Measurements from ENCODE around the gene PXDN. TPM values are rescaled to one million over a fixed set of nuclear protein-coding genes. Genes with fewer than 3 reads are reported as not detected.

The PXDN gene
- total and polyA plus RNA-seq, 9 of the 15 experiments (the other 6 are each of a cell fraction or from before 2014, with no cell fraction given), result 0.49 TPM; not detected in 8

GRCh38 chr2:1718339-1719220 is 25.7 kb downstream of the PXDN start:
- no peaks in the 10 kb centered on the region for H3K4me1 ChIP-seq (replicated peaks in 1 of 2; ENCODE audit: control insufficient read depth in 2 of 2, insufficient read depth in 2 of 2, low read length in 2 of 2)
- POLR2A ChIA-PET, result no interaction called here
- H3K9me1 ChIP-seq (ENCODE audit: control insufficient read depth, insufficient read depth, low read length), result no peaks in the 10 kb centered on the region
- CTCF ChIA-PET (ENCODE audit: low intra/inter-chr PET ratio), result no interaction called here
- no peaks in the 10 kb centered on the region for H4K20me1 ChIP-seq (replicated peaks; ENCODE audit: control insufficient read depth, insufficient read depth, low read length)
- DNase-seq (ENCODE audit: extremely low read depth in 1 of 4, low spot score in 3 of 4) (no peak), FAIRE-seq (no peak), ATAC-seq (no peak)
- TF ChIP-seq MAFF (IDR thresholded peaks at IDR 0.05; ENCODE audit: low read length) (no peak), OTX1 (CRISPR knock-in tag; IDR thresholded peaks at IDR 0.05) (0 out of 2 replicates have a peak, but pooled peaks have one; percentile 12), HDAC2 (IDR thresholded peaks at IDR 0.05) (no peak), HMBOX1 (IDR thresholded peaks at IDR 0.05) (peak; percentile 90), SREBF1 (IDR thresholded peaks at IDR 0.05; ENCODE audit: borderline replicate concordance, low read depth, low read length) (no peak), ETV6 (IDR thresholded peaks at IDR 0.05; ENCODE audit: borderline replicate concordance in 1 of 2, low read depth in 2 of 2, low read length in 1 of 2) (no peak), ETV6 (CRISPR knock-in tag; IDR thresholded peaks at IDR 0.05; ENCODE audit: borderline replicate concordance) (no peak)
- intact Hi-C loops (cut with micrococcal nuclease) (no loop called here), in situ Hi-C loops (cut with MboI) (no loop called here)
- H3K36me3 ChIP-seq (ENCODE audit: control insufficient read depth, insufficient read depth, low read length), result no peaks in the 10 kb centered on the region
- H3K9ac ChIP-seq (ENCODE audit: insufficient read depth in 1 of 2, low read depth in 2 of 2, low read length in 2 of 2), result no peak overlapping the region
- WGBS (ENCODE audit: insufficient coverage, low coverage, missing lambda C conversion rate), result 5% methylated on average over 22 of the region's 23 CpGs
- H3K27me3 ChIP-seq (ENCODE audit: control insufficient read depth in 2 of 2, insufficient read depth in 2 of 2, low read length in 2 of 2), result peaks cover 0 to 21% of the 10 kb centered on the region in 2 experiments; a peak in 2 of 5 replicates
- H3K79me2 ChIP-seq (ENCODE audit: control insufficient read depth, insufficient read depth, low read length), result no peaks in the 10 kb centered on the region
- no peak overlapping the region for H2AFZ ChIP-seq (ENCODE audit: low read depth, low read length)
- H3K9me3 ChIP-seq (replicated peaks; ENCODE audit: control insufficient read depth, insufficient read depth, low read depth, low read length), result no peaks in the 10 kb centered on the region
- no TSS peak for BruUV-seq (replicated peaks)
- H3K4me2 ChIP-seq (ENCODE audit: insufficient read depth, low read length), result no peak overlapping the region
- H3K27ac ChIP-seq (ENCODE audit: extremely low read depth, low read depth, low read length), result no peak overlapping the region
- H3K4me3 ChIP-seq, result no peak overlapping the region

All from K562 (cell line).